Heart left ventricle (tissue), 16 donors: ENCODE results near the gene GGA2. TPM values are rescaled to one million over a fixed set of nuclear protein-coding genes. Genes with fewer than 3 reads are reported as not detected.
A peak's percentile ranks its signal among the peaks of the same experiment; 100 is the strongest.
"Not testable (repeated sequence)": the region's sequence is repeated elsewhere in the genome, so short reads cannot be mapped to it uniquely, and the experiment has no call there.

Source experiments
- ATAC-seq, 4 donors: fragments of 200-7000 bp; cut with Tn5 transposase; one replicate each; pipeline ENCODE4 v1.9.1; 2020 to 2022; ENCODE audit warnings: moderate library complexity in 4 of 4, mild to moderate bottlenecking in 3 of 4, moderate number of reproducible peaks in 1 of 4
- DNase-seq, 5 donors: peaks; one replicate each; pipeline ENCODE4 v3.0.0-alpha.2; 2020
- H3K27ac ChIP-seq, 12 donors: fragments of 200-600 bp; sonication (generic) in 4 of 12; one replicate each; pipeline versions ENCODE4 v1.5.0 to v1.8.0; 2016 to 2022; ENCODE audit warnings: mild to moderate bottlenecking in 2 of 12
- H3K27me3 ChIP-seq, 9 donors: fragments of 200-600 bp; sonication (generic) in 2 of 9; one replicate each; pipeline versions ENCODE4 v1.5.1 to v1.8.0; 2016 to 2022; ENCODE audit warnings: mild to moderate bottlenecking in 3 of 9
- H3K36me3 ChIP-seq, 9 donors: fragments of 200-600 bp; sonication (generic) in 2 of 9; one replicate each; pipeline versions ENCODE4 v1.5.0 to v1.8.0; 2018 to 2022; ENCODE audit warnings: mild to moderate bottlenecking in 2 of 9
- H3K4me1 ChIP-seq, 12 donors: fragments of 200-600 bp; sonication (generic) in 4 of 12; one replicate each; pipeline versions ENCODE4 v1.5.0 to v1.8.0; 2016 to 2022; ENCODE audit warnings: mild to moderate bottlenecking in 3 of 12
- H3K4me3 ChIP-seq, 12 donors: fragments of 200-600 bp; sonication (generic) in 4 of 12; one replicate each; pipeline versions ENCODE4 v1.5.0 to v1.8.0; 2017 to 2022; ENCODE audit warnings: mild to moderate bottlenecking in 9 of 12, moderate library complexity in 4 of 12
- H3K9me3 ChIP-seq, 12 donors: fragments of 200-600 bp; sonication (generic) in 4 of 12; one replicate each; pipeline versions ENCODE4 v1.5.0 to v1.8.0; 2016 to 2022; ENCODE audit warnings: mild to moderate bottlenecking in 1 of 12
- CTCF ChIP-seq, 12 donors: fragments of 200-600 bp; sonication (generic) in 4 of 12; IDR thresholded peaks; one replicate each; pipeline versions ENCODE4 v1.5.0 to v1.8.0; 2018 to 2022; ENCODE audit warnings: antibody characterized with exemption in 12 of 12, mild to moderate bottlenecking in 5 of 12
- POLR2A ChIP-seq, 2 donors: fragments of 450-650 bp; IDR thresholded peaks; one replicate each; pipeline ENCODE4 v1.6.1; 2017; ENCODE audit warnings: antibody characterized with exemption in 2 of 2, mild to moderate bottlenecking in 2 of 2, moderate library complexity in 2 of 2
- WGBS, 4 donors: extraction: QIAGEN DNeasy Blood & Tissue Kit in 2 of 4; methylation state at CpG; one replicate each; pipeline versions ENCODE4 v1.1.5 to v1.1.7; 2013 to 2018; 5-methylcytosine and 5-hydroxymethylcytosine counted together
- intact Hi-C, 10 donors: fragments of 100-400 bp; cut with DNase I; formaldehyde crosslinking; loops; one replicate each; pipeline versions ENCODE4 v1.11.1 to v1.14.2; 2022
- polyA plus RNA-seq, 2 donors: library from polyadenylated mRNA; stranded (reverse); fragments of 200-250 nt; gene quantifications; one replicate each; pipeline ENCODE4 v1.2.3, GENCODE V29; 2013
- total RNA-seq, 9 donors: library from RNA; depleted of rRNA in 2 of 9; stranded (reverse); fragments of >200 nt in 2 of 9; fragmentation: NEBNext Ultra II Directional in 3 of 9; extraction: Animal tissue kit (Norgen Biotek cat#: 25700) in 3 of 9; gene quantifications; one replicate each; pipeline versions ENCODE4 v1.1.0 to v1.2.4, GENCODE V29; 2016 to 2023
- donor health status: ischemic (EF 13 %, LVEDD 7.1; RV severe dilation, severe dysfunction).
- donor health status: healthy with polysubstance abuse.
- donor health status: DM: no; HTN: yes; CAD: no.
- donor health status: DM: no; HTN: no; CAD: no.
- donor health status: ischemic (EF 25% LVEDD 6.9; RV normal size, moderate dysfunction).
- donor health status: ischemic (EF 25% LVEDD 5.7; RV mildly dilated, moderate dysfunction).
- donor health status: healthy.
- donor health status: DM: yes; HTN: yes; CAD: no.
- donor health status: ischemic (EF 35%, LVEDD 5.7; RV mildly dilated, moderate dysfunction).
- donor health status: nonischemic (EF 11% LVEDD 7.7; RV severe dilation, severe dysfunction).
- donor health status: DM: yes; HTN: yes; CAD: no.
- donor health status: PGD.
- donor health status: ischemic (EF 29% LVEDD 5.4; RV normal size, mild dysfunction).
- donor health status: nonischemic (EF 23%, LVEDD 6.1; RV moderate dilation, normal function).

The GGA2 gene
- total and polyA plus RNA-seq, 11 donors: 17.9 to 73.8 (median 46.6) TPM

GRCh38 chr16:23484510-23485256 lies 25.6 kb downstream of the GGA2 start:
- peak in 3 of 4 donors; percentile 43 to 49 (median 48) for ATAC-seq
- no peak overlapping the region for H3K27ac ChIP-seq
- H3K4me3 ChIP-seq: no peak overlapping the region
- peaks cover 0 to 100% (median 96%) of the 10 kb centered on the region in 9 donors for H3K36me3 ChIP-seq
- DNase-seq: no peak
- no peaks in the 10 kb centered on the region for H3K9me3 ChIP-seq
- TF ChIP-seq CTCF (IDR thresholded peaks at IDR 0.05) (no peak), POLR2A (IDR thresholded peaks at IDR 0.05) (no peak)
- peaks cover 0 to 8% (median 0%) of the 10 kb centered on the region in 12 donors for H3K4me1 ChIP-seq
- H3K27me3 ChIP-seq: no peaks in the 10 kb centered on the region
- intact Hi-C loops: no loop called here
- 79 to 89% (median 85%) methylated on average over 8 of the region's 8 CpGs for WGBS, 4 donors

- ATAC-seq, H3K4me1 ChIP-seq, DNase-seq, H3K4me3 ChIP-seq, H3K27me3 ChIP-seq, H3K9me3 ChIP-seq, intact Hi-C loops: not testable (repeated sequence)
- WGBS, 4 donors: 93 to 99% (median 94%) methylated on average over 8 of the region's 8 CpGs
- peak overlapping the region in 1 of 12 donors; percentile 13 for H3K27ac ChIP-seq
- peaks cover 0 to 100% (median 96%) of the 10 kb centered on the region in 9 donors for H3K36me3 ChIP-seq
Measured at GRCh38 chr16:23483492-23483891, 26.8 kb downstream of the GGA2 start.

- peaks cover 0 to 100% (median 96%) of the 10 kb centered on the region in 9 donors for H3K36me3 ChIP-seq
- no peaks in the 10 kb centered on the region for H3K27me3 ChIP-seq
- H3K27ac ChIP-seq: no peak overlapping the region
- ATAC-seq (no peak), DNase-seq (no peak)
- WGBS, 4 donors: 89 to 95% (median 92%) methylated on average over 14 of the region's 14 CpGs
- no peak for TF ChIP-seq CTCF (IDR thresholded peaks at IDR 0.05)
- TF ChIP-seq POLR2A (IDR thresholded peaks at IDR 0.05): no peak
- no peaks in the 10 kb centered on the region for H3K9me3 ChIP-seq
- H3K4me1 ChIP-seq: peaks cover 0 to 8% (median 0%) of the 10 kb centered on the region in 12 donors
- no peak overlapping the region for H3K4me3 ChIP-seq
- intact Hi-C loops: no loop called here
Measured at GRCh38 chr16:23482778-23483177, 27.5 kb downstream of the GGA2 start.

GRCh38 chr16:23480257-23480656 lies 30.0 kb downstream of the GGA2 start:
- ATAC-seq (no peak), DNase-seq (no peak)
- H3K27me3 ChIP-seq: no peaks in the 10 kb centered on the region
- intact Hi-C loops: no loop called here
- H3K9me3 ChIP-seq: no peaks in the 10 kb centered on the region
- TF ChIP-seq POLR2A (IDR thresholded peaks at IDR 0.05) (no peak), CTCF (IDR thresholded peaks at IDR 0.05) (no peak)
- H3K4me1 ChIP-seq: peaks cover 0 to 8% (median 0%) of the 10 kb centered on the region in 12 donors
- 68 to 87% (median 76%) methylated on average over 4 of the region's 4 CpGs for WGBS, 4 donors
- H3K36me3 ChIP-seq: peaks cover 2 to 100% (median 96%) of the 10 kb centered on the region in 9 donors
- no peak overlapping the region for H3K27ac ChIP-seq
- H3K4me3 ChIP-seq: no peak overlapping the region
